ENCODE results near the gene ADAMTS5. TPM values are rescaled to one million over a fixed set of nuclear protein-coding genes. Genes with fewer than 3 reads are reported as not detected.
A peak's percentile ranks its signal among the peaks of the same experiment; 100 is the strongest.

The ADAMTS5 gene
- total and polyA plus RNA-seq, 2 of the 8 experiments (the other 6 are each of a cell fraction or from before 2014, with no cell fraction given) = 0.20 to 1.1 TPM

DNA sequence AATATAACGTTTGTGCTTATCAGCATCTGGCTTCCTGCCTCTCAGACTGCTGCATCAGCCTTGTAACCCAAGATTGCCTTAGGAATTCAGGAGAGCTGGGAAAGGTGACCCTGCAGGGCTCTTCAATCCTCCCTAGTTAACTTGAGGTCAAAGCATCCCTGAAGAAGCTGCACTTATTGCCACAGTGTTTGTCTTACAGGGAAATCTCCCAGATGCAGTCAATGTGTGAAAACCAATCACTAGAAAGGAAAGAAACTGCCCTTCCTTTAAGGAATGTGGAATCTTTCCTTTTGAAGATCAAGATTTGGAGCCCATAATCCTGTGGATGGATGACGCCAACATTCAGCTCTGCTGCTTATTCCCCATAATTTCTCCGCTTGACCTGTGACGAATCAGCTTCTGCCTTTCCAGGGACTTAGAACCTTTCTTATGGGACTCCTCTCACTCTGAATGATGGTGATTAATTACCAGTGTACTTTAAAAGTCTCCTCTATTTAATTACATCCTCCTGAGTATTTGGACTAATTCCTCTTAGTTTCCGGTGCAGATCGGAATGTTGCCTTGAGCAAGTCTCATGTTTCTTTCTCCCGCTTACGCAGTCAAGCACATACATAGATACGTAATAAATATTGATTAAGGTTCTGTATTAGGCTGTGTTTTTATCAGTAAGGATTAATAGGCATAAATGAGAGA, 14.4 kb downstream of the ADAMTS5 start:
- no peak overlapping the region for H3K4ac ChIP-seq (replicated peaks; ENCODE audit: insufficient read length, low read depth, low read length)
- H3K23ac ChIP-seq (ENCODE audit: insufficient read length) = no peak overlapping the region
- H3K27me3 ChIP-seq (replicated peaks in 1 of 4; ENCODE audit: control insufficient read depth in 3 of 4, extremely low read depth in 1 of 4, insufficient read depth in 3 of 4, low read length in 3 of 4) = no peaks in the 10 kb centered on the region
- H3K18ac ChIP-seq (ENCODE audit: extremely low read depth, low read length) = no peak overlapping the region
- no peak overlapping the region for H4K5ac ChIP-seq (ENCODE audit: insufficient read length, low read depth, low read length)
- H2BK5ac ChIP-seq (ENCODE audit: low read depth, low read length) = no peak overlapping the region
- no peak overlapping the region for H4K8ac ChIP-seq (ENCODE audit: extremely low read depth, insufficient read depth, low read length)
- H3K4me1 ChIP-seq (replicated peaks in 1 of 4; ENCODE audit: control insufficient read depth in 3 of 4, insufficient read depth in 4 of 4, low read length in 3 of 4) = peaks cover 0 to 7% (median 3%) of the 10 kb centered on the region in 4 experiments; a peak in 2 of 7 replicates
- DNase-seq (ENCODE audit: low read depth in 1 of 2, low spot score in 2 of 2) (no peak), FAIRE-seq (peak; percentile 32)
- no peak overlapping the region for H3K27ac ChIP-seq (ENCODE audit: low read depth, low read length)
- H3K23me2 ChIP-seq (ENCODE audit: low read depth, low read length) = no peaks in the 10 kb centered on the region
- H4K91ac ChIP-seq (replicated peaks; ENCODE audit: insufficient read length, low read length) = no peak overlapping the region
- no peaks in the 10 kb centered on the region for H3K79me2 ChIP-seq (ENCODE audit: control insufficient read depth in 1 of 2, insufficient read depth in 2 of 2, low read length in 2 of 2)
- no peaks in the 10 kb centered on the region for H3K79me1 ChIP-seq (ENCODE audit: low read depth, low read length)
- no peak overlapping the region for H2BK15ac ChIP-seq (ENCODE audit: low read length)
- no peak overlapping the region for H3K14ac ChIP-seq (ENCODE audit: insufficient read length)
- no peak overlapping the region for H2AFZ ChIP-seq (ENCODE audit: low read length)
- H2BK120ac ChIP-seq (replicated peaks; ENCODE audit: low read depth, low read length) = no peak overlapping the region
- H4K20me1 ChIP-seq (replicated peaks in 1 of 2; ENCODE audit: control insufficient read depth in 1 of 2, insufficient read depth in 2 of 2, low read length in 2 of 2) = no peaks in the 10 kb centered on the region
- CTCF ChIA-PET (ENCODE audit: partially characterized antibody) = interaction anchor here (1.6 to 3.2 kb wide), 2 partner anchors 9 to 39 kb away, joined by 3 to 14 read pairs; no protein-coding TSS in a partner anchor
- H3K9me3 ChIP-seq (ENCODE audit: insufficient read depth in 2 of 2, low read depth in 1 of 2, low read length in 1 of 2) = no peaks in the 10 kb centered on the region
- H2BK12ac ChIP-seq (ENCODE audit: low read depth, low read length) = no peak overlapping the region
- no peak overlapping the region for H3K9ac ChIP-seq (replicated peaks in 1 of 4; ENCODE audit: extremely low read depth in 1 of 4, low read depth in 3 of 4, low read length in 3 of 4)
- no peak overlapping the region for H3K4me2 ChIP-seq (ENCODE audit: insufficient read depth in 1 of 2, low read depth in 2 of 2, low read length in 2 of 2)
- POLR2A ChIA-PET (ENCODE audit: partially characterized antibody) = interaction anchor here (0.9 kb wide), 1 partner anchor 22 kb away, joined by 4 read pairs; no protein-coding TSS in a partner anchor
- H3K4me3 ChIP-seq (ENCODE audit: extremely low read depth in 1 of 4, insufficient read depth in 2 of 4, low read depth in 3 of 4, low read length in 4 of 4) = no peak overlapping the region
- no peak overlapping the region for H3K56ac ChIP-seq (replicated peaks; ENCODE audit: insufficient read length, low read depth, low read length)
- H2AK5ac ChIP-seq (ENCODE audit: low read depth, low read length) = no peak overlapping the region
- WGBS, 2 experiments (ENCODE audit: extremely low coverage in 1 of 2, insufficient coverage in 1 of 2, insufficient read length in 1 of 2, insufficient replicate concordance in 2 of 2, low coverage in 1 of 2, low lambda C conversion rate in 2 of 2, missing lambda C conversion rate in 1 of 2) = 81% methylated on average over 9 of the region's 9 CpGs; no CpG with 5 or more reads in 1 of the 2 experiments
- H2BK20ac ChIP-seq (ENCODE audit: low read length) = no peak overlapping the region
- H3K36me3 ChIP-seq (ENCODE audit: control insufficient read depth in 2 of 4, insufficient read depth in 4 of 4, low read length in 3 of 4) = no peaks in the 10 kb centered on the region
- no peak for TF ChIP-seq HDAC2 (IDR thresholded peaks at IDR 0.05; ENCODE audit: borderline replicate concordance in 1 of 2, low read depth in 2 of 2, low read length in 2 of 2)
- TF ChIP-seq PHF8 (conservative IDR thresholded peaks at IDR 0.05; ENCODE audit: low read depth, low read length) = no peak
- no peak for TF ChIP-seq BCL11A (IDR thresholded peaks at IDR 0.05; ENCODE audit: low read depth in 2 of 2, low read length in 2 of 2)
- no peak for TF ChIP-seq SUZ12 (IDR thresholded peaks at IDR 0.05; ENCODE audit: low read length)
- no peak for TF ChIP-seq CTBP2 (IDR thresholded peaks at IDR 0.05; ENCODE audit: borderline replicate concordance, insufficient read depth, insufficient read length, low read length)
- TF ChIP-seq, protein P1, sequence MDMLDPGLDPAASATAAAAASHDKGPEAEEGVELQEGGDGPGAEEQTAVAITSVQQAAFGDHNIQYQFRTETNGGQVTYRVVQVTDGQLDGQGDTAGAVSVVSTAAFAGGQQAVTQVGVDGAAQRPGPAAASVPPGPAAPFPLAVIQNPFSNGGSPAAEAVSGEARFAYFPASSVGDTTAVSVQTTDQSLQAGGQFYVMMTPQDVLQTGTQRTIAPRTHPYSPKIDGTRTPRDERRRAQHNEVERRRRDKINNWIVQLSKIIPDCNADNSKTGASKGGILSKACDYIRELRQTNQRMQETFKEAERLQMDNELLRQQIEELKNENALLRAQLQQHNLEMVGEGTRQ (IDR thresholded peaks at IDR 0.05; ENCODE audit: low read length) = no peak
- no peak for TF ChIP-seq TEAD4 (IDR thresholded peaks at IDR 0.05; ENCODE audit: low read depth, low read length)
- TF ChIP-seq GABPA (IDR thresholded peaks at IDR 0.05; ENCODE audit: borderline replicate concordance, insufficient read depth, low read length) = no peak
- no peak for TF ChIP-seq HDAC6 (IDR thresholded peaks at IDR 0.05; ENCODE audit: low read depth, low read length)

Measured in H1 (cell line).